GM23338 (cell line): ENCODE data around the gene SERPINB8. TPM values are rescaled to one million over a fixed set of nuclear protein-coding genes. Genes with fewer than 3 reads are reported as not detected.

ENCODE experiments used
- ATAC-seq: fragments of 200-7000 bp; cut with Tn5 transposase; 3 replicates; pipeline ENCODE4 v1.9.1; 2020
- DNase-seq: peaks from one replicate; pipeline ENCODE4 v3.0.0-alpha.2; 2015; ENCODE audit warnings: low spot score
- H2AFZ ChIP-seq: fragments of 200-600 bp; sonication (generic); 2 replicates; pipeline ENCODE4 v1.8.0; 2016; ENCODE audit warnings: antibody characterized with exemption, mild to moderate bottlenecking, moderate library complexity
- H3F3A ChIP-seq: fragments of 200-600 bp; sonication (generic); replicated peaks from 2 replicates; pipeline ENCODE4 v1.8.0; 2017; ENCODE audit warnings: antibody characterized with exemption, mixed run types, low read depth
- H3K27ac ChIP-seq: fragments of 200-600 bp; sonication (generic); 2 replicates; pipeline ENCODE4 v1.6.1; 2016; ENCODE audit warnings: low read depth
- H3K27me3 ChIP-seq: fragments of 200-600 bp; sonication (generic); 2 replicates; pipeline ENCODE4 v1.8.0; 2016; ENCODE audit warnings: mild to moderate bottlenecking, mixed run types, moderate library complexity; ENCODE audit not compliant: insufficient read depth
- H3K36me3 ChIP-seq: fragments of 200-600 bp; sonication (generic); 2 replicates; pipeline ENCODE4 v1.8.0; 2016; ENCODE audit warnings: mild to moderate bottlenecking; ENCODE audit not compliant: insufficient read depth
- H3K4me1 ChIP-seq: fragments of 200-600 bp; sonication (generic); 2 replicates; pipeline ENCODE4 v1.8.0; 2016; ENCODE audit warnings: mild to moderate bottlenecking, moderate library complexity; ENCODE audit not compliant: insufficient read depth
- H3K4me2 ChIP-seq: fragments of 200-600 bp; sonication (generic); 2 replicates; pipeline ENCODE4 v1.7.1; 2017; ENCODE audit warnings: mixed run types
- H3K4me3 ChIP-seq: fragments of 200-600 bp; sonication (generic); 2 replicates; pipeline ENCODE4 v1.6.1; 2016; ENCODE audit warnings: mixed run types
- H3K79me2 ChIP-seq: fragments of 200-600 bp; sonication (generic); replicated peaks from 2 replicates; pipeline ENCODE4 v1.8.0; 2017; ENCODE audit warnings: mild to moderate bottlenecking; ENCODE audit not compliant: insufficient read depth
- H3K9me2 ChIP-seq: fragments of 200-600 bp; sonication (generic); 2 replicates; pipeline ENCODE4 v1.8.0; 2017; ENCODE audit not compliant: insufficient read depth
- H4K20me1 ChIP-seq: fragments of 200-600 bp; sonication (generic); replicated peaks from 2 replicates; pipeline ENCODE4 v1.8.0; 2017; ENCODE audit warnings: mild to moderate bottlenecking; ENCODE audit not compliant: insufficient read depth
- H3K27ac Mint-ChIP-seq: 2 replicates; pipeline ENCODE4 v1.8.0; 2020; ENCODE audit warnings: inconsistent platforms, mild to moderate bottlenecking, moderate library complexity, mixed read lengths
- H3K27me3 Mint-ChIP-seq: 3 replicates; pipeline ENCODE4 v1.8.0; 2022; ENCODE audit warnings: low read depth, mild to moderate bottlenecking, moderate library complexity, mixed read lengths, inconsistent platforms; ENCODE audit not compliant: insufficient read depth, poor library complexity
- H3K36me3 Mint-ChIP-seq: 3 replicates; pipeline ENCODE4 v1.8.0; 2021; ENCODE audit warnings: low read depth, mild to moderate bottlenecking, inconsistent platforms, moderate library complexity, mixed read lengths
- H3K4me1 Mint-ChIP-seq: 3 replicates; pipeline ENCODE4 v1.8.0; 2020; ENCODE audit warnings: mild to moderate bottlenecking, inconsistent platforms, mixed read lengths
- H3K4me3 Mint-ChIP-seq: 3 replicates; pipeline ENCODE4 v1.8.0; 2021; ENCODE audit warnings: moderate library complexity, mild to moderate bottlenecking, inconsistent platforms, mixed read lengths
- H3K9me3 Mint-ChIP-seq: 3 replicates; pipeline ENCODE4 v1.8.0; 2020; ENCODE audit warnings: moderate library complexity, mild to moderate bottlenecking, inconsistent platforms, mixed read lengths
- CREB1 ChIP-seq: fragments of 250-450 bp; sonication (Bioruptor Pico); IDR thresholded peaks from 2 replicates; pipeline ENCODE4 v1.5.0; 2020; ENCODE audit warnings: low read depth, mild to moderate bottlenecking, moderate library complexity
- ETS1 ChIP-seq: IDR thresholded peaks from 2 replicates; pipeline ENCODE4 v1.6.1; 2016; ENCODE audit warnings: antibody characterized with exemption
- EZH2 ChIP-seq: fragments of 200-600 bp; sonication (generic); IDR thresholded peaks from one replicate; pipeline ENCODE4 v1.8.0; 2017; ENCODE audit warnings: antibody characterized with exemption, mild to moderate bottlenecking, low read depth; ENCODE audit not compliant: unreplicated experiment
- EZH2phosphoT487 ChIP-seq: fragments of 200-600 bp; sonication (generic); IDR thresholded peaks from one replicate; pipeline ENCODE4 v1.8.1; 2018; ENCODE audit warnings: antibody characterized with exemption; ENCODE audit not compliant: unreplicated experiment
- JUNB ChIP-seq: IDR thresholded peaks from one replicate; pipeline ENCODE4 v1.6.1; 2016; ENCODE audit warnings: antibody characterized with exemption; ENCODE audit not compliant: unreplicated experiment
- NANOG ChIP-seq: IDR thresholded peaks from 2 replicates; pipeline ENCODE4 v1.6.1; 2016; ENCODE audit warnings: antibody characterized with exemption, borderline replicate concordance
- POLR2AphosphoS5 ChIP-seq: IDR thresholded peaks from 2 replicates; pipeline ENCODE4 v1.6.1; 2016; ENCODE audit warnings: antibody characterized with exemption, low read depth
- REST ChIP-seq: IDR thresholded peaks from one replicate; pipeline ENCODE4 v1.6.1; 2018; ENCODE audit warnings: antibody characterized with exemption; ENCODE audit not compliant: unreplicated experiment
- STAT1 ChIP-seq: IDR thresholded peaks from one replicate; pipeline ENCODE4 v1.6.1; 2016; ENCODE audit warnings: antibody characterized with exemption; ENCODE audit not compliant: unreplicated experiment
- ZNF114 ChIP-seq: fragments of 250-450 bp; sonication (Bioruptor Pico); IDR thresholded peaks from 2 replicates; pipeline ENCODE4 v1.5.0; 2020; ENCODE audit warnings: mild to moderate bottlenecking, moderate library complexity
- ZNF331 ChIP-seq: fragments of 250-450 bp; sonication (Bioruptor Pico); IDR thresholded peaks from 2 replicates; pipeline ENCODE4 v1.5.0; 2020; ENCODE audit warnings: low read depth, mild to moderate bottlenecking, moderate library complexity
- ZNF462 ChIP-seq: fragments of 250-450 bp; sonication (Bioruptor Pico); IDR thresholded peaks from 2 replicates; pipeline ENCODE4 v1.5.0; 2020; ENCODE audit warnings: mild to moderate bottlenecking, moderate library complexity
- polyA plus RNA-seq: library from polyadenylated mRNA; unstranded; fragments of >200 nt; fragmentation: Nextera tagmentation; extraction: Ambion mirVana; gene quantifications from 2 replicates; pipeline ENCODE4 v1.2.1, GENCODE V29; 2016
- total RNA-seq: library from RNA; depleted of rRNA; stranded (reverse); fragments of >200 nt; shearing (Covaris generic); gene quantifications from 2 replicates; pipeline ENCODE4 v1.2.3, GENCODE V29; 2014
- TF ChIP-seq, protein P1 (sequence below), 2 experiments: fragments of 200-600 bp in 1 of 2; sonication (generic) in 1 of 2; conservative IDR thresholded peaks; 2 replicates each; pipeline versions ENCODE4 v1.5.1 to v1.6.1; 2016 to 2017; ENCODE audit warnings: antibody characterized with exemption in 2 of 2, low read depth in 2 of 2, mild to moderate bottlenecking in 2 of 2, moderate library complexity in 1 of 2

Gene SERPINB8
- total and polyA plus RNA-seq, 2 experiments from 2014 or later, result 0.50 to 2.1 TPM

GRCh38 chr18:63962137-63962536, 7.7 kb upstream of the SERPINB8 start:
- Histone ChIP-seq H3K4me1 (no peaks in the 10 kb centered on the region), H2AFZ (no peak overlapping the region), H3K4me2 (no peak overlapping the region), H4K20me1 (no peaks in the 10 kb centered on the region), H3K79me2 (no peaks in the 10 kb centered on the region), H3K9me2 (no peaks in the 10 kb centered on the region), H3F3A (no peaks in the 10 kb centered on the region), H3K27ac (no peak overlapping the region), H3K4me3 (no peak overlapping the region), H3K36me3 (no peaks in the 10 kb centered on the region), H3K27me3 (peaks cover 13% of the 10 kb centered on the region; the same call in 1 of the 2 replicates)
- no peaks in the 10 kb centered on the region for H3K4me1 Mint-ChIP-seq
- H3K4me3 Mint-ChIP-seq, result no peak overlapping the region
- H3K27ac Mint-ChIP-seq, result no peak overlapping the region
- no peak for DNase-seq
- H3K36me3 Mint-ChIP-seq, result no peaks in the 10 kb centered on the region; the same call in 2 of the 3 replicates
- H3K27me3 Mint-ChIP-seq, result peaks cover 4% of the 10 kb centered on the region
- no peak for ATAC-seq
- TF ChIP-seq POLR2AphosphoS5 (no peak), NANOG (no peak), REST (no peak), ETS1 (no peak), ZNF462 (CRISPR knock-in tag) (no peak), ZNF331 (no peak), JUNB (no peak), CREB1 (CRISPR knock-in tag) (no peak), STAT1 (no peak), ZNF114 (CRISPR knock-in tag) (no peak), EZH2 (no peak), EZH2phosphoT487 (no peak)
- TF ChIP-seq, protein P1, sequence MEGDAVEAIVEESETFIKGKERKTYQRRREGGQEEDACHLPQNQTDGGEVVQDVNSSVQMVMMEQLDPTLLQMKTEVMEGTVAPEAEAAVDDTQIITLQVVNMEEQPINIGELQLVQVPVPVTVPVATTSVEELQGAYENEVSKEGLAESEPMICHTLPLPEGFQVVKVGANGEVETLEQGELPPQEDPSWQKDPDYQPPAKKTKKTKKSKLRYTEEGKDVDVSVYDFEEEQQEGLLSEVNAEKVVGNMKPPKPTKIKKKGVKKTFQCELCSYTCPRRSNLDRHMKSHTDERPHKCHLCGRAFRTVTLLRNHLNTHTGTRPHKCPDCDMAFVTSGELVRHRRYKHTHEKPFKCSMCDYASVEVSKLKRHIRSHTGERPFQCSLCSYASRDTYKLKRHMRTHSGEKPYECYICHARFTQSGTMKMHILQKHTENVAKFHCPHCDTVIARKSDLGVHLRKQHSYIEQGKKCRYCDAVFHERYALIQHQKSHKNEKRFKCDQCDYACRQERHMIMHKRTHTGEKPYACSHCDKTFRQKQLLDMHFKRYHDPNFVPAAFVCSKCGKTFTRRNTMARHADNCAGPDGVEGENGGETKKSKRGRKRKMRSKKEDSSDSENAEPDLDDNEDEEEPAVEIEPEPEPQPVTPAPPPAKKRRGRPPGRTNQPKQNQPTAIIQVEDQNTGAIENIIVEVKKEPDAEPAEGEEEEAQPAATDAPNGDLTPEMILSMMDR (conservative IDR thresholded peaks at IDR 0.05; ENCODE audit: low read depth in 2 of 2), result no peak
- no peaks in the 10 kb centered on the region for H3K9me3 Mint-ChIP-seq
